SKM-1 treated with dmso at 0.1 percent for 144 hours (cell line): ENCODE results near the gene VCAM1.

Experiments used
- DNase-seq: peaks from one replicate; lab custom pipeline; 2025; ENCODE audit not compliant: unreplicated experiment; lab: John Stamatoyannopoulos, UW

The VCAM1 gene

GRCh38 chr1:100722221-100722620 is 2.7 kb downstream of the VCAM1 start:
- no peak for DNase-seq

- no peak for DNase-seq
Measured at GRCh38 chr1:100724281-100724680, 4.7 kb downstream of the VCAM1 start.

GRCh38 chr1:100730130-100730529 is 10.6 kb downstream of the VCAM1 start:
- no peak for DNase-seq

GRCh38 chr1:100731309-100731708 is 11.8 kb downstream of the VCAM1 start:
- DNase-seq, result no peak

- DNase-seq, result no peak
Measured at GRCh38 chr1:100731758-100732157, 12.2 kb downstream of the VCAM1 start.

DNA sequence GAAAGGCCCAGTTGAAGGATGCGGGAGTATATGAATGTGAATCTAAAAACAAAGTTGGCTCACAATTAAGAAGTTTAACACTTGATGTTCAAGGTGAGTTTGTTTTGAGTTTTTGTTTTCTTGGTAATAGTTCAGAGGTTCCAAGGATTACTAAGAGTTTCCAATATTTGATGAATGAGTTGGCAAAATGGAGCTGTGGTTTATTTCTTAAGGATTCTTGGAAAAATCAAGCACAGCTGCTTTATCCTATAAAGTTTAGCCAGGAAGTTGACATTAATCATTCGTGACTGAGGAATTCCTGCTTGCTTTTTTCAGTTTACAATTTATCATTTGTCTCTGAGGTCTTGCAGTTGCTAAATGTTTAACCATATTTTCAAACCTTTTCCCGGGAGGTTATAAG is 15.1 kb downstream of the VCAM1 start:
- no peak for DNase-seq

- DNase-seq, result no peak
Measured at GRCh38 chr1:100735244-100735643, 15.7 kb downstream of the VCAM1 start.

DNA sequence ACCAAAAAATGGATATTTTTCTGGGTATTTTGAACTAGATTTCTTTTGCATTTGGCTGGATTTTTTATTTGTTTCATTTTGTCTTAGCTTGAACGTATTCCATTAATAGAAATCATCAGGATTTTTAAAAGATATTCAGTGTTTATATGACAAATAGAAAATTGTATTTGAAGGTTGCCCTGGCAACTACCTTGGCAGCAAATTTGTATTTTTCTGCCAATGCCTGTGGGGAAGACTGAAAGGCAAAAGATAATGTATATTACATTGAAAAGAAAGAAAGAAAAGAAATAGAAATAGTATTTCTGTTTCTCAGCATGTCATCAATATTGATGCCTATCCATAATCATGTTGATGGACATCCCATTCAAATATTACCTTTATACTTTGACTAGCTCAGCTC is 16.8 kb downstream of the VCAM1 start:
- DNase-seq, result no peak

DNA sequence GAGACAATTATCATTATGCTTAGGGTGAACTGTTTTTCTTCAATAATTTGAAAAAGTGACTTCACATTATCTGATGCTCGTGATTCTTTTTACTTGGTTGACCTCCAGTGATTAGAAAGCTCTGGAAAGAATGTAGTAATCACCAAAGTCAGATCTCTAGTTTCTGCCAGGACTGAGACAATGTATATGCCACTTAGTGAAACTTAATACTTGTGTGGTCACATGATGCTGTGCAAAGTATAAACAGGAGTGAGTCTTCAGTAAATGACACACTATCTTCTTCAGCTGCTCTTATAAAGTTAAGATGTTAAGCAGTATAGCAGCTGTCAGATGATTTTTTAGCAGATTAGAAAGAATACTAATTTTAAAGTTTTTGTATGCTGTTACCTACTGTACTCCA is 17.2 kb downstream of the VCAM1 start:
- DNase-seq, result no peak

DNA sequence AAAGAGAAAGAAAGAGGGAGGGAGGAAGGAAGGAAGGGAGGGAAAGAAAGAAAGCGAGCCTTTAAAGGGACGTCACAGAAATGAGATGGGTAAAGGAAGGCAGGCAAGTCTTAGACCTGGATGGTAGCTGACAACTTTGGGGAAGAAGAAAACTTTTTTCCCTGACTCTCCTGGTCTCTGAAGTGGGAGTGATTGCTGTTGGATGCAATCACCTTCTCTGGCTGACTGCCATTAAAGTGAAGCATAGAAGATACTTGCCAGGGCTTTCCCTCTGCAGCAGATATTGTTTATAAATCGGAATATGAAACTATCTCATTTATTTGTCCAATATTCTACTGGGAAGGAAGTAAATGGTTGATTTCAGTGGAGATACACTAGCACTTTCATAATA is 27.0 kb downstream of the VCAM1 start:
- DNase-seq, result no peak

DNA sequence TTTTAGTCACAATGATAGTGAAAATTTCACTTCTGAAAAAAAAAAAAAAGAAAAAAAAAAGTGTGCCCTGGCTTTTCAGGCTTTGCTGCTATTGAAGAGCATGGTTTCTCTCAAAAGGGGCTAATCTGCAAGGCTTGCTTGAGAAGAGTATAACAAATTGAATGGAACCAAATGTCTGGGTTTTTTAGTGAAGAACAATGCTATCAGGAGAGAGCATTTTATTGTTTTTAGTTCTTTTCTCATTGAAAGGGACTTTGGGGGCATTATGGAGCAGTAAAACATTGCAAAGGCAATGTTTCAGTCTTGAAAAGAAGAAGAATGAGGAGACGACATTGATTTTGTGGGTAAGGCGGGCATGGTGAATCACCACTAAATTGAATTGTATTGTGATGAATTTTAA is 28.2 kb downstream of the VCAM1 start:
- no peak for DNase-seq

DNA sequence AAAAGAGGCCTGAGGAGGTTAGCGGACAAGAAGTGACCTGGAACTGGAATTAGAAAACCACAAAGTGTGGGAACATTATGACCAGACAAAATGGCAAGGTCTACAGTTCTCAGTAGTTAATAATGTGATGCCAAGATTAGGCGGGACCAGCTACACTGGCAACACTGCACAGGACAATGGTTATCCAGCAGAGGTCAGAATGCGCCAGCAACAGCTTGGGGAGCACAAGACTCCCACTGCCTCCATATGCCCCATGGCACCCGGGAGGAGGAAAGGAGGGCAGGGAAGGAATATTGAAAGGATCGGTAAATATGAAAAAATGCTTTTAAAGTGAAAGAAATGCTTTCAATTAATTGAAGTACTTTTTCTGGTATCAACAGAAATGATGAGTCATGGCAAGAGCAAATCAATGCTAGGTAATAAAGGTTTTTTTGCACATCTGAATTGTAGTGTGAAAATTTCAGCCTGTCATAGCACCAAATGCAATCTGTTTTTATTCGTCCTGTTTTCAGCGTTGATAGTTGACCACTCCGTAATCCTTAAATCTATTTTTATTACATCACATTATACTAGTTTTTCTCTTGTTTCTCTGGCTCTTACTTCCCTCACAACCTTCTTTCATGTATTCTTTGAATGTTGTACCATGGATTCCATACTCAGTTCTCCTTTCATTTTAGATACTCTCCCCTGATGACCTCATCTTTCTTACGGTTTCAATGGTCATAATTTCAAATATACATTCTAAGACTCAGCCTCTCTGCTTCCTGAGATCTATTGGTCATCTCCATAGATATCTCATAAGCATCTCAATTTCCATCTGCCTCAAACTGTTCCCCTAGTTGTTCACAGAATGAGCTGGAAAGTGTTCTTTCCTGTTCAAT is 30.7 kb downstream of the VCAM1 start:
- no peak for DNase-seq

GRCh38 chr1:100752791-100753190 is 33.2 kb downstream of the VCAM1 start:
- DNase-seq, result no peak

DNA sequence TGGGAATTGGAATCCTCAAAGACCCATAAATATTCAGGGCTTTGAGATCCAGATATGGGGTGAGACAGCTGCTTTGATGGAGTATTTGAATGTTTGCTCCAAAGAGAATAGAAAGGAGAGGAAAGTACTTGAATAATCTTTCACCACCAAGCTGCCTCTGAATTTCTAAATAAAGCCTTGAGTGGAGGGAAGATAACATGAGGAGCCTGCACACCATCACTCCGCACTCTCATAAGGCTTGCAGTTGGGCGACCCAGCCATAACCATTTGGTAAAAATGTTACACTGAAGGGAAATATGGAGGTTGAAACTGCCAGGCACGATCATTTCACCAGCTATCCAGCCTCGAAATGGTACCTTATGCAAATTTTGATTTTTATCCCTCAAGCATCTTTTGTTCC is 38.4 kb downstream of the VCAM1 start:
- no peak for DNase-seq

DNA sequence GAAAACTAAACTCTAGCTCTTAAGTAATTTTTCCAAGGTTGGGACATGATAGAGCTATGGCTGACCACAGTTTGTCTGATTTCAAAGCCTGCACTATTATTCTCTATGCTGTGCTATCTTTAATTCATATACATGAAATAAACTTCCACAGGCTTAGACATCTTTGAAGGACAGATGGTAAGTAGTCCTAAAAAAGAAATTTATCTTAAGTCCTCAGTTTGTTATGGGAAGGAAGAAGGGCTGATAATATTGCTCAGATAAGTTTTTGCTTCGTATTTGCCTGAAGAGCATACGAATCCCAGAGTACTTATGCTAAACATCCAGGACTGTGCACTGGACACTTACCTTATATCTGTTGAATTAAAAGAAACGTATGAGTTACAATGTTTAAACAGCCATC is 39.6 kb downstream of the VCAM1 start:
- DNase-seq, result no peak

GRCh38 chr1:100760511-100760910 is 41.0 kb downstream of the VCAM1 start:
- DNase-seq, result no peak

- no peak for DNase-seq
Measured at GRCh38 chr1:100762461-100762860, 42.9 kb downstream of the VCAM1 start.

DNA sequence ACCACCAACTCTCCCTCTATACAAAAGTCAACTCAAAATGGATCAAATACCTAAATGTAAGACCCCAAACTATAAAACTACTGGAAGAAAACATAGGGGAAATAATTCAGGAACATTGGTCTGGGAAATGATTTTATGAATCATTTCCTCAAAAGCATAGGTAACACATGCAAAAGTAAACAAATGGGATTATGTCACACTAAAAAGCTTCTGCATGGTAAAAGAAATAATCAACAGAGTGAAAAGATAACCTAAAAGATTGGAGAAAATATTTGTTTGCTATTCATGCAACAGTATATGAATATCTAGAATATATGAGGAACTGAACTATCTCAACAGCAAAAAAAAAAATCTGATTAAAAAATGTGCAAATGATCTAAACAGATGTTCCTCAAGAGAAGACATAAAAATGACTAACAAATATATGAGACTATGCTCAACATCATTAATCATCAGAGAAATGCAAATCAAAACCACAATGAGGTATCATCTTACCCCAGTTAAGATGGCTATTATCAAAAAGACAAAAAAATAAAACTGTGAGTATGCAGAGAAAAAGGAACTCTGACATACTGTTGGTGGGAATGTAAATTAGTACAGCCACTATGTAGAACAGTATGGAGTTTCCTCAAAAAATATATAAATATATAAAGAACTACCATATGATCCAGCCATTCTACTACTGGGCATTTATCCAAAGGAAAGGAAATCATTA is 47.8 kb downstream of the VCAM1 start:
- no peak for DNase-seq

DNA sequence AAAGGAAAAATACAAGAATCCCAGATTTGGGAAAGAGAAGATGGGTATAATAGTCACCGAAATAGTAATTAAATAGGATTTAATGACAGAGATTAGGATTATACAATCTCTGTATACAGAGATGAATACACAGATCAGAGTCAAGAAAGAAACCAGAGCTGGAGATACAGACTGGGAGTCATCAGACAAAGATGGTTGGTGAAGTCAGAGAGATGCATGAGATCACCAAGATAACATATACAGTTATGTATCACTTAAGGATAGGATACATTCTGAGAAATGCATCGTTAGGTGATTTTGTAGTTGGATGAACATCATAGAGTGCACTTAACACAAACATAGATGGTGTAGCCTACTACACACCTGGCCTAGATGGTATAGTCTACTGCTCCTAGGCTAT is 49.8 kb downstream of the VCAM1 start:
- no peak for DNase-seq

GRCh38 chr1:100769906-100770646 is 50.5 kb downstream of the VCAM1 start:
- DNase-seq, result no peak

- no peak for DNase-seq
Measured at GRCh38 chr1:100773444-100773843, 53.9 kb downstream of the VCAM1 start.

DNA sequence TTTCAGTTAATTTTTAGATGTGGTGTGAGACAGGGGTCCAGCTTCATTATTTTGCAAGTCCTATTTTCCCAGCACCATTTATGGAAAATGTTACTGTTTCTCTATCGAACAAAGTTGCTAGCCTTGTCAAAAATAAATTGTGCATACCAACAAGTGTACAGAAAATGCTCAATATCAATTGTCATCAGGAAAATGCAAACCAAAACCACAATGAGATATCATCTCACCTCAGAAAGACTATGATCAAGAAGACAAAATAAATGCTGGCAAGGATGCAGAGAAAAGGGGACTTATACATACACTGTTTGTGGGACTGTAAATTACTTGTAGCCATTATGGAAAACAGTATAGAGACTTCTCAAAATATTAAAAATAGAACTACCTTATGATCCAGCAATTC is 54.8 kb downstream of the VCAM1 start:
- no peak for DNase-seq
